ENCODE results near the gene CRIM1.

- TF ChIP-seq CTCF (IDR thresholded peaks at IDR 0.05; ENCODE audit: low read length) (no peak), EZH2 (optimal IDR thresholded peaks at IDR 0.05; ENCODE audit: low read depth, low read length) (no peak)
Measured at GRCh38 chr2:36469106-36469477, 113.5 kb downstream of the CRIM1 start.
